Subcutaneous abdominal adipose tissue (tissue), 5 donors: ENCODE results near the gene FITM1.
A peak's percentile ranks its signal among the peaks of the same experiment; 100 is the strongest.

Experiments
- H3K27ac ChIP-seq: one replicate; pipeline ENCODE4 v1.7.0; 2013; ENCODE audit warnings: low read depth, mild to moderate bottlenecking, inconsistent platforms, low read length, moderate library complexity
- H3K27me3 ChIP-seq, 5 donors: one replicate each; pipeline ENCODE4 v1.7.0; 2013; ENCODE audit warnings: low read length in 5 of 5, inconsistent platforms in 1 of 5; ENCODE audit not compliant: control insufficient read depth in 5 of 5, insufficient read depth in 4 of 5
- H3K36me3 ChIP-seq, 5 donors: one replicate each; pipeline ENCODE4 v1.7.0; 2013; ENCODE audit warnings: low read length in 5 of 5; ENCODE audit not compliant: control insufficient read depth in 5 of 5, insufficient read depth in 5 of 5
- H3K4me1 ChIP-seq, 5 donors: one replicate each; pipeline ENCODE4 v1.7.0; 2013; ENCODE audit warnings: low read length in 5 of 5, mild to moderate bottlenecking in 3 of 5, moderate library complexity in 1 of 5; ENCODE audit not compliant: control insufficient read depth in 5 of 5, insufficient read depth in 5 of 5
- H3K4me3 ChIP-seq, 5 donors: one replicate each; pipeline ENCODE4 v1.7.0; 2013; ENCODE audit warnings: low read length in 5 of 5, low read depth in 1 of 5
- H3K9ac ChIP-seq, 5 donors: one replicate each; pipeline ENCODE4 v1.7.0; 2013; ENCODE audit warnings: low read length in 5 of 5, mild to moderate bottlenecking in 4 of 5, moderate library complexity in 3 of 5
- H3K9me3 ChIP-seq, 5 donors: one replicate each; pipeline ENCODE4 v1.7.0; 2013; ENCODE audit warnings: low read length in 5 of 5; ENCODE audit not compliant: control insufficient read depth in 5 of 5
- donor health status: healthy.
- donor health status: healthy.
- donor health status: healthy.
- donor health status: healthy.
- donor health status: healthy.

Gene FITM1

DNA sequence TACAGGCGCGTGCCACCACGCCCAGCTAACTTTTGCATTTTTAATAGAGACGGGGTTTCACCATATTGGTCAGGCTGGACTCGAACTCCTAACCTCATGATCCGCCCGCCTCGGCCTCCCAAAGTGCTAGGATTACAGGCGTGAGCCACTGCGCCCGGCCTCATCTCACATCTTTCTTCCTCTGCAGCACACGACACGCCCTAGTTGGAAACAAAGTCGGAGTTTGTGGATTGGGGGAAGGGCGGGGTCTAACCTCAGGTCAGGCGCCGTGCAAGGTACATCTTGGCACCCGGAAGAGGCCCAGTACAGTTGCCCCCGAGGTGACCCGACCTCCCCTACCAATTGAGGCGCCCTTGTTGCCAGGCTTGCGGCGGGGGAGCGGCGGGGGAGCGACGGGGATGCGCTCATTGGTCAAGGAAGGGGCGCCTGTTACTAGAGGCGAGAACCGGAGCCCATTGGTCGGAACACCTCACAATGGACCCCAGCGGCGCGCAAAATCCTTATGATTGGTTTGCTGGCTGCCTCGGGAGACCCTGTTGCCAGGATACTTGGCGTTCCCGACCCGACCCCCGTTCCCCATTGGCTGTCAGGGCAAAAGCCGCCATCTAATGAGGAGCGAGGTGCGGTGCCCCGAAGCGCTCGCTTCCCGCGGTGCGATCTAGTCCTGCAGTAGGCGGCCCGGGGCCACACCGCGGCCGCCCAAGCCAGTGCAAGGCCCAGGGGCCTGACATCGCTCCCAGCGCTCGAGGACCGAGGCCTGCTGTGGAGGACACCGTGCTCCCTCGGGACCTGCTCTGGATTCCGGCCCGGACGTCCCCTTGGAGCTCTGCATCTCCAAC lies 41.2 kb downstream of the FITM1 start, which contains the start of gene REC8:
Gene REC8 (plus strand): TSS at position 659 of the 839 bp plus-strand sequence. CDS start 473 bp downstream, outside the sequence.
- Histone ChIP-seq H3K36me3 (peaks cover 2 to 58% (median 34%) of the 10 kb centered on the region in 5 donors), H3K4me3 (peak within 1 kb of the TSS in 3 of 5 donors; percentile 22 to 50 (median 43)), H3K27ac (no peak within 1 kb of the TSS), H3K9me3 (no peaks in the 10 kb centered on the region), H3K9ac (no peak within 1 kb of the TSS), H3K27me3 (no peaks in the 10 kb centered on the region), H3K4me1 (peaks cover 0 to 11% (median 5%) of the 10 kb centered on the region in 5 donors)

DNA sequence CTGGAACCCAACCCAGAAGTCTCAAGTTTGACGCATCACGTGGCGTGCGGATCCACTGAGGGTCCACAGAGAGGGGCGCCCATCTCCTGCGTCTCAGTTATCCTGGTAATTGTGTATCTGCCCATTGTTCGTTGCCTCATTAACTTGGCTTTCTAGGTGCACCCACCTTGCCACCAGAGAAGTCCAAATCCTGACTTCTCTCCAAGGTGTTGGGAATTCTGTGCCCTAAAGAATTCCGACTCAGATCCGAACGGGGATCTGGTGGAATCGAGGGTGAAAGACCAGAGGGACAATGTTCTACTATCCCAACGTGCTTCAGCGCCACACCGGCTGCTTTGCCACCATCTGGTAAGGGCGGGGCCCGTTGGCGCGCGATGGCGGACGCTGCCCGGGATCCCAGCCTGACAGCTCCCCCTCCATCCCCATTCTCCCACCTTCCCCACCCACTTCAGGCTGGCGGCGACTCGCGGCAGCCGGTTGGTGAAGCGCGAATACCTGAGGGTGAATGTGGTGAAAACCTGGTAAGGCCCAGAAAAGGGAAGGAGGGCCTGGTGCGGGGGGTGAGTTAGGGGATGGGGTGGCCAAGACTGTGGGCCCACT lies 41.9 kb downstream of the FITM1 start:
- Histone ChIP-seq H3K27me3 (no peaks in the 10 kb centered on the region), H3K9ac (no peak overlapping the region), H3K36me3 (peaks cover 2 to 59% (median 36%) of the 10 kb centered on the region in 5 donors), H3K9me3 (no peaks in the 10 kb centered on the region), H3K27ac (no peak overlapping the region), H3K4me3 (peak overlapping the region in 2 of 5 donors; percentile 22 to 50), H3K4me1 (peaks cover 0 to 11% (median 5%) of the 10 kb centered on the region in 5 donors)

DNA sequence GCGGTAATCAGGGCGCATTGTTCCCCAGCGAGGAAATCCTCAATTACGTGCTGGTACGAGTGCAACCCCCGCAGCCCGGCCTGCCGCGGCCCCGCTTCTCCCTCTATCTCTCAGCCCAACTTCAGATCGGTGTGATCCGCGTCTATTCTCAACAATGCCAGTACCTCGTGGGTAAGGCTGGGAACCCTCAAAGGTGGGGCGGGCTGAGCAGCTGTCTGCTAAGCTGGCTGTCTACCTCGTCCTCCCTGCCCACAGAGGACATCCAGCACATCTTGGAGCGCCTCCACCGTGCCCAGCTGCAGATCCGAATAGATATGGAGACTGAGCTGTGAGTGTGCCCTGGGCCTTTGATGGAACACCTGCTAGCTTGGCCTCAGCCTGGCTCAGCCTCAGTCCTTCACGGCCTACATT lies 42.4 kb downstream of the FITM1 start:
- H3K9ac ChIP-seq = no peak overlapping the region
- no peaks in the 10 kb centered on the region for H3K27me3 ChIP-seq
- no peak overlapping the region for H3K4me3 ChIP-seq
- H3K36me3 ChIP-seq = peaks cover 2 to 61% (median 36%) of the 10 kb centered on the region in 5 donors
- no peaks in the 10 kb centered on the region for H3K9me3 ChIP-seq
- no peak overlapping the region for H3K27ac ChIP-seq
- peaks cover 0 to 11% (median 5%) of the 10 kb centered on the region in 5 donors for H3K4me1 ChIP-seq

DNA sequence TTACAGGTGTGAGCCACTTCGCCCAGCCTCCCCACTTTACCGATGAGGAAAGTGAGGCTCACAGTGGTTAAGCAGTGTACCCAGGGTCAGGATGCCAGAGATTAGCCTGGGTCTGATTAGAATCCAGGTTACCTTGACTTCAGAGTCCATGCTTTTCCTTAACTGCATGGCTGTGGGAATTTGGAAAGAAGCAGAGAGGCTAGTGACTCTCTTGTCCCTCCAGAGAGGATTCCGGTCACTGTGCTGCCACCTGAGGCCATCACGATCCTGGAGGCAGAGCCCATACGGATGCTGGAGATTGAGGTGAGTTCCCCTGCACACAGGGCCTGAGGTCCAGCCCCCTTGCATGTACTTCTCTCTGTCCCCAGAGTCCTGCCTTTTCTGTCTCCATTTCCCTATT lies 46.1 kb downstream of the FITM1 start:
- Histone ChIP-seq H3K27me3 (no peaks in the 10 kb centered on the region), H3K9me3 (no peaks in the 10 kb centered on the region), H3K9ac (no peak overlapping the region), H3K4me1 (peaks cover 0 to 7% (median 5%) of the 10 kb centered on the region in 5 donors), H3K36me3 (peaks cover 0 to 83% (median 64%) of the 10 kb centered on the region in 5 donors), H3K27ac (no peak overlapping the region), H3K4me3 (no peak overlapping the region)

DNA sequence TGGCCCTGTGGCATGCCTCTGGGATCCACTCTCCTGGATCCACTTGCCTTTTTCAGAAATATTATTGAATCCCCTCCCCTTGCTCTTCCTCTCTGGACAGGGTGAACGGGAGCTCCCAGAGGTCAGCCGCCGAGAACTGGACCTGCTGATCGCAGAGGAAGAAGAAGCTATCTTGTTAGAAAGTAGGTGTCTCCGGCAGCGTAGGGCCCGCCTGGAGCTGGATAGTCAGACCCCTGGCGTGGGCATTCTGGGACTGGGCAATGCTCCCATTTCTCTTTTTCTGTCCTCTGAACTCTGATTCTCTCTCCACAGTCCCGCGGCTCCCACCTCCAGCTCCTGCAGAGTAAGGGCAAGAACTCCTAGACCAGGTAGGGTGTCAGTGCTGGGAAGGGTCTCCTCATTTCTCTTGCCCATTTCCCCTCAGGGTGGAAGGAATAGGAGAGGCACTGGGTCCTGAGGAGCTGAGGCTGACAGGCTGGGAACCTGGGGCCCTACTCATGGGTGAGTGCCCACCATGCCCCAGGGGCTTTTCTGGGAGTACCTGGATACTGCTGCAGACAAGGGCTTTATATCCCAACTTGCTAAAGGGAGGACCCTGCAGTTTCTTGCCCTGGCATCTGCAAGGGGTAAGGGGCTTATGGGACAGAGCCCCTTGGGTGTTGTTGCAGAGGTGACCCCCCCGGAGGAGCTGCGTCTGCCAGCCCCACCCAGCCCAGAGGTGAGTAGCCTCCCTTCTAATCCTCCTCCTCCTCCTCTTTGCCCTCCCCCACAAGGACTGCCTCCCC lies 46.8 kb downstream of the FITM1 start:
- no peaks in the 10 kb centered on the region for H3K27me3 ChIP-seq
- peaks cover 0 to under 1% (median 0%) of the 10 kb centered on the region in 5 donors for H3K4me1 ChIP-seq
- H3K9me3 ChIP-seq = no peaks in the 10 kb centered on the region
- no peak overlapping the region for H3K27ac ChIP-seq
- no peak overlapping the region for H3K9ac ChIP-seq
- H3K36me3 ChIP-seq = peaks cover 0 to 89% (median 70%) of the 10 kb centered on the region in 5 donors
- H3K4me3 ChIP-seq = no peak overlapping the region

DNA sequence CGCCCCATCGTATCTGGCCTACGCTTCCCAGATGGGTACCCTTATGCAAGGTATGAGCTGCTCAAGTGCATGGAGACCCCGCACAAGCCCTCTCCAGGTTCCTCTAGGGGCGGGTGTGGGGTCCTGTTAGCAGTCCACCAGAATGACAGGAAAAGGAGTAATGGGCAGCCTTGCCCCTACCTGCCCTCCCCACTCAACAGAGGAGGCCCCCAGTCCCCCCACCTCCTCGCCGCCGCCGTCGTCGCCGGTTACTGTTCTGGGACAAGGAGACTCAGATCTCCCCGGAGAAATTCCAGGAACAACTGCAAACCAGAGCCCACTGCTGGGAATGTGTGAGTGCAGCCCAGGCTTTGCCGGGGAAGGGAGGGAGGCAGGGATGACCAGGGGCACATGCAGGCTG lies 47.4 kb downstream of the FITM1 start:
- no peaks in the 10 kb centered on the region for H3K4me1 ChIP-seq
- no peak overlapping the region for H3K9ac ChIP-seq
- H3K36me3 ChIP-seq = peaks cover 0 to 89% (median 73%) of the 10 kb centered on the region in 5 donors
- no peaks in the 10 kb centered on the region for H3K27me3 ChIP-seq
- H3K9me3 ChIP-seq = no peaks in the 10 kb centered on the region
- H3K4me3 ChIP-seq = no peak overlapping the region
- H3K27ac ChIP-seq = no peak overlapping the region

DNA sequence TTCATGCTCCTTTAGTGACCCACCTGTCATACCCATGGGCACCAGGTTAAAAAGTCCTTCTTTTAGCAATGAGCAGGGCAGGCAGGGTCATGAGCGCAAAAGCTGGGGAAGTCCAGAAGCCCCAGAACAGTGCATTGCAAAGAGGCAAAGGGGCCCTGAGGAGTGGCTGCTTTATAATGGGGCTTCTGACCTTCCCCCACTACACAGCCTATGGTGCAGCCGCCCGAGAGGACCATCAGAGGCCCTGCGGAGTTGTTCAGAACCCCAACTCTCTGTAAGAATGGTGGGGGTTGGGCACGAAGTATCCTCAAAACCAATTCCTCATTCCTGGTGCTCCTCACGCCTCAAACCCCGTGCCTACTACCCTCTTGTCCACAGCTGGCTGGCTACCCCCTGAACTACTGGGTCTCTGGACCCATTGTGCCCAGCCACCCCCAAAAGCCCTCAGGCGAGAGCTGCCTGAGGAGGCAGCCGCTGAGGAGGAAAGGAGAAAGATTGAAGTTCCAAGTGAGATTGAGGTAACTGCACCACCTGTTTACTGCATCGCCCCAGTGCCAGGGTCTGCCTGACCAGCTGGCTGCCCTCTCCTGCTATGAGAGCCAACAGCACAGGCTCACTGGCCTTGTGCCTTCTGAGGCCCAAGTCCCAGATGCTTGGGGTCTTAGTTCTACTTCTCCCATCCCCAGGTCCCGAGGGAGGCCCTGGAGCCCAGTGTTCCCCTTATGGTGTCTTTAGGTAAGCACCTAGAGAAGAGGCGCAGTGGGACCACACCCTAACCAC lies 48.1 kb downstream of the FITM1 start:
- no peaks in the 10 kb centered on the region for H3K4me1 ChIP-seq
- no peak overlapping the region for H3K27ac ChIP-seq
- no peaks in the 10 kb centered on the region for H3K27me3 ChIP-seq
- peaks cover 0 to 89% (median 73%) of the 10 kb centered on the region in 5 donors for H3K36me3 ChIP-seq
- no peak overlapping the region for H3K9ac ChIP-seq
- H3K9me3 ChIP-seq = no peaks in the 10 kb centered on the region
- no peak overlapping the region for H3K4me3 ChIP-seq

DNA sequence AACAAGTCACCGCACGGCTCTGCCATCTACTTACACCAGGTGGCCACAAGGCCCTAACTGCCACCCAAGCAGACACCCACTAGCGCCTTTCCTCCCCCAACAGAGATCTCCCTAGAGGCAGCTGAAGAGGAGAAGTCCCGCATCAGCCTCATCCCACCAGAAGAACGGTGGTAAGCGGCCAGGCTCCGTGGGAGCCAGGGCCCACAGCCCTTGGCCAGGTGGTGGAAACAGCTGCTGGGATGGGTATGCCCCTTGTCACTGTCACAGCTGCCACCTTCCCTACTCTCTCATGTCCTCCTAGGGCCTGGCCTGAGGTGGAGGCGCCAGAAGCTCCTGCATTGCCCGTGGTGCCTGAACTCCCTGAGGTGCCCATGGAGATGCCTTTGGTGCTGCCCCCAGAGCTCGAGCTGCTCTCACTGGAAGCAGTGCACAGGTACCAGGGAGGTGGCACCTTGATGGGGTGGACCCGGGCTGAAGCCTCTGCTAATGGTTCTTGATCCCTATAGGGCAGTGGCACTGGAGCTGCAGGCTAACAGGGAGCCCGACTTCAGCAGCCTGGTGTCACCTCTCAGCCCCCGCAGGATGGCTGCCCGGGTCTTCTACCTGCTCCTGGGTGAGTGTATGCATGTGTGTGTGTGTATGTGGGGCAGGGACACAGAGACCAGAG lies 49.0 kb downstream of the FITM1 start:
- Histone ChIP-seq H3K27ac (peak overlapping the region; percentile 10), H3K4me3 (no peak overlapping the region), H3K27me3 (no peaks in the 10 kb centered on the region), H3K9ac (peak overlapping the region in 1 of 5 donors; percentile 37), H3K36me3 (peaks cover 0 to 94% (median 81%) of the 10 kb centered on the region in 5 donors), H3K9me3 (no peaks in the 10 kb centered on the region), H3K4me1 (no peaks in the 10 kb centered on the region)
